GM18519 (cell line): ENCODE data around the gene DCAF16.
"Not testable (repeated sequence)": the region's sequence is repeated elsewhere in the genome, so short reads cannot be mapped to it uniquely, and the experiment has no call there.

ENCODE experiments used
- ATAC-seq: cut with Tn5 transposase; IDR thresholded peaks from one replicate; pipeline ENCODE4 v1.9.1; 2021; ENCODE audit warnings: mild to moderate bottlenecking, moderate library complexity; ENCODE audit not compliant: unreplicated experiment, low FRiP score

The DCAF16 gene

DNA sequence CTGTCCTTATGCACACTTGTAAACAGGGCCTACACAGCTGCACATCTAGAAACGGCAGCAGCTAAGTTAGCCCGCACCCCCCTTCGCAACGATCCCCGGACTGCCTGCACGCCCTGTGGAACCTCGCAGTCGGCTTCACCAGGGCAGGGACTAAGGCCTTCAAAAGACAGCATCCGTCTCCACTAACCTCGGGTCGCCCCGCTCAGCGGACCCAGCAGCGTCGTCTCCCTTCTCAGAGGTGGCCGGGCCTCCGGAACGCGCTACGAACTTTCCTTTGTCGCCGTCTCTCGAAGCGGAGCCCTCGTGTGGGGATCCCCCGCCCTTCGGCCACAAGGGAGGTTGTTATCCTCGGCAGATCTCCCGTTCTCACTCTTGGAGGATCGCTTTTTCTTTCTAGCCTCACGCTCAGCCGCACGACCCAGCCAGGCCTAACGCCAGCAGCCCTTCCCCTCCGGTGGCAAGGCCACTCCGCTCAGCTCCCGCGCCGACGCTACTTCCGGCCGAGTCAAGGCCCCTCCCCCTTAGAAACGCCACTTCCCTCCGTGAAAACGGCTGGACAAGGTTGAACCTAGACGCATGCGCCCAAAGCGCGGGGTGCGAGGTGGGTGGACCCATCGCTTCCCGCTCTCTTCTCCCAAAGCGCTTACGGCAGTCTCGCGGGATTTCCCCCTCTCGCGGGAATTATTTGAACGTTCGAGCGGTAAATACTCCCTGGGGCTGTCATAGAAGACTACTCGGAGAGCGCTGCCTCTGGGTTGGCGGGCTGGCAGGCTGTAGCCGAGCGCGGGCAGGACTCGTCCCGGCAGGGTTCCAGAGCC, at the start of gene DCAF16, which contains the start of gene NCAPG:
Gene DCAF16, minus strand, starts transcription at position 498 of the 818 bp plus-strand sequence. CDS start 6,616 bp downstream, outside the sequence.
Gene NCAPG, plus strand, starts transcription at position 720 of the 818 bp plus-strand sequence. CDS start 99 bp downstream, outside the sequence.
- ATAC-seq, result peak; percentile 82

- ATAC-seq, result no peak
Measured at GRCh38 chr4:17859793-17860406, 49.3 kb upstream of the DCAF16 start.

GRCh38 chr4:17854036-17854435, 43.5 kb upstream of the DCAF16 start:
- no peak for ATAC-seq

DNA sequence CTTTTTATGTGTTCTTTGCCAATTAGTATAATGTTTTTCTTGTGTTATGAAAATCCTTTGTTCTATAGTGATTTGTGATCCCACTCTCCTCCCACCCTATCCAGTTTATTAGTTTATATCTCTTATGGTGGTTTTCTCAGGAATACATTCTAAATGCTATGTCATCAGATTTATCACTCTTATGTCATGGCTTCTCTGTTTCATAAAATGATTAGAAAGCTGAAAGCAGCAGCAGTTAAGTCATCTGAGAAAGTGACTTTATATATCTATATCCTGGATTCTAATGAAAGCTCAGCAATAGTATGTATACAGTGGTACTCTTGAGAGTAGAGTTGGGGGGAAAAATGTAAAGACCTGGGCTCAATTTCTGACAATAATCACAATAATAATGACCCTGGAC, 41.4 kb upstream of the DCAF16 start:
- ATAC-seq, result no peak

DNA sequence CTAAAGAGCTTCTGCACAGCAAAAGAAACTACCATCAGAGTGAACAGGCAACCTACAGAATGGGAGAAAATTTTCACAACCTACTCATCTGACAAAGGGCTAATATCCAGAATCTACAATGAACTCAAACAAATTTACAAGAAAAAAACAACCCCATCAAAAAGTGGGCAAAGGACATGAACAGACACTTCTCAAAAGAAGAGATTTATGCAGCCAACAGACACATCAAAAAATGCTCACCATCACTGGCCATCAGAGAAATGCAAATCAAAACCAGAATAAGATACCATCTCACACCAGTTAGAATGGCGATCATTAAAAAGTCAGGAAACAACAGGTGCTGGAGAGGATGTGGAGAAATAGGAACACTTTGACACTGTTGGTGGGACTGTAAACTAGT, 39.7 kb upstream of the DCAF16 start:
- ATAC-seq, result not testable (repeated sequence)

DNA sequence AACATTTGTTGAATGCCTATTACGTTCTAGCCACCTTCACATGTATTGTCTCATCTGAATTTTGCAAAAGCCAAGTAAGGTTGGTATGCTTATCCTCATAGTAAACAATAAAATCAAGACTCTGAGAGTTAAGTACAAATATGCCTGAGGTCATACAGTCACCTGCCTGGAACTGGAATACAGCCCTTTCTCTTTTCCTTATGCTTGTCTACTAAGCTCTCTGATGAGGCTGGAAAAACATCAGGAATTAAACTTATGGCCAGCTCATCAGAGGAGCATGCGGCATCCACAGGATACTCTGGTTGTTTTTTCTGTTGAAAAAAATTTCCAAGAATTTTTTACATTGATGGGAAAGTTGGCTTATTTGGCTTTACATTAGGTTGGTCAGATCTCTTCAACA, 35.7 kb upstream of the DCAF16 start:
- no peak for ATAC-seq

DNA sequence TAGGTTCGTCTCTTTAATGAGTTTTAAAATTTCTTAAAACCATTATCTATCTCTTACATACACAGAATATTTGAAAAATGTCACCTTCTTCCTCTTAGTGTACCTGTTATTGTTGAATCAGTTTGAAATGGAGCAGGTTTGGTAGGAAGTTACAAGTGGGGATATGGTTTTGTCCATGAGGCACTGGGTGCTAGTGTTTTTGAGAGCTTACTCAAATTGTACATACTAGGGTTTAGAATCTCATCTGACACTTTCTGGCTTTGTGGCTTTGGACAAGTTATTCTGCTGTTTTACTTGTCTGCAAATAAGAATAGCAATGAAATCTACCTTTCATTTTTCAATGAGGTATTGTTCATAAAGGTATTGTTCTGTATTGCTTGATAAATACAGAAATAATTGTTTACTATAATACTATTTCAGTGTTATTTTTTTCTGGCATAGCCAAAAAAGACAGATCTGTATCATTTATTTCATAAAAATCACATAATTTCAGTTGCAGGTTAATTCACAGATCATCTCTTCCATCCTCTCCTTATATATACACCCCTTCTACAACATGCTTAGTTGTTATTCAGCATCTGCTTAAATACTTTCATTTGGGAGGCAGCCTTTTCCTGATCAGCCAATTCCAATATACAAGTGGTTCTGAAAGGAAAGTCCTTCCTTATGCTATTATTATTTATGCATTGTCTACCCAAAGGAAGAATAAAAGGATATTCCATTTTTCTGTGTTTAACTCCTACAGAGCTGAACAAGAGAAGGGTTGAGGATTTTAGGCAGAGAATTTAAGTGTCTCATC, 13.5 kb upstream of the DCAF16 start:
- no peak for ATAC-seq

DNA sequence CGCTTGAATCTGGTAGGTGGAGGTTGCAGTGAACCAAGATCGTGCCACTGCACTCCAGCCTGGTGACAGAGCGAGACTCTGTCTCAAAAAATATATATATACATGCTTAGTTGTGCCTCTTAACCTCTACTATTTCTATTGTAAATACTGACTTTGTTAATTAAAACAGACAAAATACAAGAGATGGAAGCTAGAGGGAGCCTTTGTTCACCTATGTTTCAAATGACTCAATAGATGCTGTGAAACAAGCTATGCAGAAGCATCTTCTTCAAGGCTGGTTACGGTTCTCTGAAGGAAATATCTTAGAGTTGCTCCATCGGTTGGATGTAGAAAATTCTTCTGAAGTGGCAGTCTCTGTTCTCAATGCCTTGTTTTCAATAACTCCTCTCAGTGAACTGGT, 6.5 kb upstream of the DCAF16 start:
- peak; percentile 81 for ATAC-seq

- ATAC-seq, result no peak
Measured at GRCh38 chr4:17816142-17816541, 5.6 kb upstream of the DCAF16 start.

DNA sequence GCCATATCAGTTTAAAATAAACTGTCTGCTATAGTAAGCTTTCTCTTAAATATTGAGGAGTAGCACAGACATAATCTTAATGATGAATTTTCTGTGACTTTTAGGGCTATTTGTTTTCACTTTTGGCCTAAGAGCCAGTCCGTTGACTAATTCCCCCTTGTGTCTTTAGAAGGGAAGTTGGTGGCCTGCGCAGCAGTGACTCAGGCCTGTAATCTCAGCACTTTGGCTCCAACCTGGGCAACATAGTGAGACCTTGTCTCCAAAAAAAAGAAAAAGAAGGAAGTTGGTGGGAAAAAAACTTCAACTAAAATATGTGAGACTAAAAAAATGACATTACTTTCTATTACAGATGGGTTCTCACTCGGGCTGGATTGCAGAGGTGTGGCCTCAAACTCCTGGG, 3.6 kb upstream of the DCAF16 start:
- no peak for ATAC-seq

GRCh38 chr4:17812801-17813200, 2.2 kb upstream of the DCAF16 start:
- ATAC-seq, result no peak

DNA sequence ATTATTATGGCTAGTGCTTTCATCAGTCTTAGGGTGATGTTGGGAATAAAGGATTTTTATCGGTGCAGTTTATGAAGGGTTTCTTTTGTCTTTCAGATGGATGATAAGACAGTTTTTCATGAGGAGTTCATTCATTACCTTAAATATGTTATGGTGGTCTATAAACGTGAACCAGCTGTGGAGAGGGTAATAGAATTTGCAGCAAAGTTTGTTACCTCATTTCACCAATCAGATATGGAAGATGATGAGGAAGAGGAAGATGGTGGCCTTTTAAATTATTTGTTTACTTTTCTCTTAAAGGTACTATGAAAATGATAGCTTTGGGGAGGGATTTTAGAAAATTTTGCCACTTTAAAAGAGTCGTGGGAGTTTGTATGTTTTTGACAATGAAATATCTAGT, 1.6 kb upstream of the DCAF16 start:
- no peak for ATAC-seq

DNA sequence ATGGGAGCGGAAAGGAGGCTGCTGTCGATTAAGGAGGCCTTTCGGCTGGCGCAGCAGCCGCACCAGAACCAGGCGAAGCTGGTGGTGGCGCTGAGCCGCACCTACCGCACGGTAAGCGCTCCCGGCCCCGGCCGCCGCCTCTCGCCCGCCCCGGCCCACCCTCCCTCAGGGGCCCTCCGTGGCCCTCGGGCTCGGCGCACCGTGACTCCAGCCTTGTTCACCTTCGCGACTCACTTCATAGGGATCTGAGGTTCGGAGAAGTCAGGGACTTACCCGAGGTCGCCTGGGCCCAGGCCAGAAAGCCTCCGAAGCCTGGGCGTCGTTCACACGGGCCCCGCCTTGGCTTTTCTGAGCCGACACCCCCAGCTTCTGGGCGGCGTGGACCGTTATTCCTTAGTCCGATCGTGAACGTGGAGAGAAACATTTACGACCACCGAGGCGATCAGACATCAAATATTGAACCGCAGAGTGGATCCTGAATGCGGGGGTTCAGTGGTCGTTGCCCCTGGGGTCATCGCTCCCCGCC, 584 bp upstream of the DCAF16 start:
- ATAC-seq, result peak; percentile 11

DNA sequence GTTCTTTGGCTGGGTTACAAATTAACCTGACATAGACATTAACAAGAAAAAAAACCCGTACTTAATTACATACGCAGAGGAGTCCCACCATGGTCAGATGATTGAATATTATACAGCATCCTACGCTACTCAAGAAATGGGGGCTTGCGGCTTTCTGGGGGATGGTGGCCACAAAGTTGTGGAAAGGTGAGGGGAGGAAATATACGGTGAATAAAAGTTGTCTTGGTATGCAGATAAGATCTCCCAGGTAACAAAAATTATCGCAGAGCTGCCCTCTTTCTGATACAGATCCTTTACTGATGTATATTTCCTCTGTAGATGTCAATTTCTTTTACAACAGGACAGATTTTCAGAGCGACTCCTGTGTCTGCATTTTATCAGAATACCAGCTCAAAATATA, 890 bp downstream of the DCAF16 start:
- ATAC-seq, result no peak

- no peak for ATAC-seq
Measured at GRCh38 chr4:17807446-17807845, 3.1 kb downstream of the DCAF16 start.

DNA sequence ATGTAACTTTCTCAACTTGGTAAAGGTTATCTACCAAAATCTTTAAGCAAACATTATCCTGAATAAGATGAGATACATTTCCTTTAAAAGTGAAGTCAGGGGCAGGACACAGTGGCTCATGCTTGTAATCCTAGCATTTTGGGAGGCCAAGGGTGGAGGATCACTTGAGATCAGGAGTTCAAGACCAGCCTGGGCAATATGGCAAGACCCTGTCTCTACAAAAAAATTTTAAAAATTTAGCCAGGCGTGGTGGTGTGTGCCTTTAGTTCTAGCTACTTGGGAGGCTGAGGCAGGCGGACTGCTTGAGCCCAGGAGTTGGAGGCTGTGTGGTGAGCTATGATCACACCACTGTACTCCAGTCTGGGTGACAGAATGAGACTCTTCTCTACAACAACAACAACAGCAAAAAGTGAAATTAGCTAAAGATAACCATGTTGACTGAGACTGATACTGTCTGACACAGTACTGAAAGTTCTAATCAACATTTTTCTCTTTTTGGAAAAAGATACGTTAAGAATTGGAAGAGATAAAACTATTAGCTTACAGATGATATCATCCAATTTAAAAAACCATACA, 4.9 kb downstream of the DCAF16 start:
- no peak for ATAC-seq

DNA sequence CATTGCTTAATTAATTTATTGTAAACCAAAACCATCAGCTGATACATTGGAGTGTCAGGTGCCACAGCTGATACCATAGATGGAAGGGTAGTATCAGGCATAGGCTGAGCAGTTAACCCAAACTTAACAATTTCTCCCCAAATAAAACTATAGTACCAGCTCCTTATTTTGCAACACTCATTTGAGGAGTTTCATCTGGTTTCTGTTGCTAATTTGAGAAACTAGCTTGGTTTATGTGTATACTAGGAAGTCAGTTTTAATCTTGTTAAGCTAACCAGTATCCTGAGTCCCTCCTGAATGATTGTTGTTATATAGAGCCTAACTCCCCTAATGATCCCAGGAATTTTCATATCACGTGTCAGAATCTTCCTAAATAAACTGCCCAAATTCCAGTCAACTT, 12.7 kb downstream of the DCAF16 start:
- ATAC-seq, result no peak

DNA sequence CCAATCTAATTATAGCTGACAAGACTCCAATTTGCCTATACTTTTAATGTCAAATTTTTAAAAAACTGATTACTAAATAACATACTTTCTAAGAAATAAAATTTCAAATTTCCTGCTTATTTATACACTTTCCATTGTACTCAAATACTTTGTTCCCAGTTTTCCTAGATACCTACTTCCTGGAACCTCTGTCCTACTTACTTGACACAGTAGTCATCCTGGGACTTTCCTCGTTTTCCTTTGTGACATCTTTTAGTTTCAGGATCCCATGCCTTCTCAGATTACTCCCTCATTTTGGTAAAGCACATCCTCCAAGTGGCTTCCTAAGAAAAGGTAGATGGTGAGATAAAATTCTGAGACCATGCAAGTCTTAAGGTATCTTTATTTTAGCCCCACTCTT, 15.8 kb downstream of the DCAF16 start:
- no peak for ATAC-seq

DNA sequence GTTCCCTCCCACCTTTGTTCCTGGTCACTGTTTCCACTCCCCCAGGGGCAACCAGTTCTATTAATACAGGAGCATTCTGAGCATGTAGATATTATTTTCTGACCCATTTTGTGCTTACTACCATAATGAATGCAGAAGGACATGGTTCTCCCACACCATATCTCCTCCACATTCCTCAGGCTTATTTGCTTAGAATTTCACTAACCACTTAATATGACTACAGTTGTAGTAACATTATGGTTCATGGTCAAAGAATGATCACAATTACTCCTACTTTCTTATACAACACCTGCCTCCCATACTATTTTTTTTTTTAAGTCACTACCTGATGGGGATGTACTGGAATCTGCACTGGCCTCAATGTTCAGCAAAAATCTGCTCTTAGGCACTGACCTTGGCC, 21.6 kb downstream of the DCAF16 start:
- ATAC-seq, result no peak

DNA sequence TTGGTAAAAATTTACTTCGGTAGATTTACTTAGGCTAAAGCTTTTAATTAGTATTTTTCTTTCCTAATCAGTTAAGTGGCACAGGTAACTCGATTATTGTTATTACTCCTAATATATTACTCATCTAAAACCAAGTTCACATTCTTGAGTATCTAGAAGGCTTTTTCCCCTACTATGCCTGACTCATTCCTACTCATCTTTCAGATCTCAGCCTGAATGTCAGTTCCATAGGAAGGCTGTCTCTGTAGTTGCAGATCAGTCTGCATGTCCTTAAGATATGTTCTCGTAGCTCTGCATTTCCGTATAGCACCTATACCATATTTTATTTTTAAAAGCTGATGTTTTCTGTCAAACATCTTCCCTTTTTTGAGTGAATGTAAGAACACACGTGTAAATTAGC, 23.2 kb downstream of the DCAF16 start:
- no peak for ATAC-seq

DNA sequence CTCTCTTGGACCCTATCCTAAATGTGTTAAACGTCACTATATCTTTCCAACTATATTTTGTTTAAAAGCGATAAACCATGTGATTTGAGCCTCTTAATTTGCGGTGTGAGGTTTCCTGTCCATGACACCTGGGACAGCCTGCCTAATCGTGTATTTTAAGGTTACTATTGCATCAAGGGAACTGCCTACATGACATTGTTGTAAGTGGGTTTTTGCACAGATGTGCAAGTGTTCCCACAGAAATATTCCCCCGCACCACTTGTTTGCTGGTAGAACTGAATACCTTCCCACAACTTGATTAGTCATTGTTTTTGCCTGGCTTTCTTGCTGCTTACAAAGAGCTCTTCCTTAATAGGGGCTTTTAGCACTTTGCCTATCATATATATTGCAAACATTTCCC, 24.0 kb downstream of the DCAF16 start:
- peak; percentile 55 for ATAC-seq
